OCI-LY1 (cell line): ENCODE measurements around the gene GIPR.

Experiments
- H2AFZ ChIP-seq: fragments of 200-600 bp; sonication (generic), shearing (Covaris generic); 2 replicates; pipeline ENCODE4 v1.6.0; 2014; ENCODE audit warnings: antibody characterized with exemption, mild to moderate bottlenecking, low read length
- H3F3A ChIP-seq: fragments of 200-600 bp; sonication (generic), shearing (Covaris generic); 2 replicates; pipeline ENCODE4 v1.6.0; 2014; ENCODE audit warnings: mild to moderate bottlenecking, antibody characterized with exemption, low read length, moderate library complexity; ENCODE audit not compliant: insufficient read depth
- H3K27ac ChIP-seq: fragments of 200-600 bp; sonication (generic); 2 replicates; pipeline ENCODE4 v1.5.1; 2014; ENCODE audit warnings: low read length, mixed run types, mild to moderate bottlenecking, low read depth; ENCODE audit not compliant: poor library complexity, severe bottlenecking
- H3K27me3 ChIP-seq: fragments of 200-600 bp; sonication (generic); 2 replicates; pipeline ENCODE4 v1.6.0; 2014; ENCODE audit warnings: antibody characterized with exemption, mild to moderate bottlenecking, low read length, moderate library complexity; ENCODE audit not compliant: insufficient read depth
- H3K36me3 ChIP-seq: fragments of 200-600 bp; sonication (generic); 2 replicates; pipeline ENCODE4 v1.6.1; 2014; ENCODE audit warnings: mild to moderate bottlenecking, antibody characterized with exemption, low read length, moderate library complexity, mixed read lengths; ENCODE audit not compliant: insufficient read depth
- H3K4me1 ChIP-seq: fragments of 200-600 bp; sonication (generic); 2 replicates; pipeline ENCODE4 v1.5.1; 2014; ENCODE audit warnings: mild to moderate bottlenecking, low read length, moderate library complexity; ENCODE audit not compliant: insufficient read depth, severe bottlenecking
- H3K4me2 ChIP-seq: fragments of 200-600 bp; sonication (generic), shearing (Covaris generic); 2 replicates; pipeline ENCODE4 v1.6.1; 2014; ENCODE audit warnings: low read length
- H3K4me3 ChIP-seq: fragments of 200-600 bp; sonication (generic); 2 replicates; pipeline ENCODE4 v1.5.1; 2014; ENCODE audit warnings: low read length, low read depth, mild to moderate bottlenecking, mixed read lengths; ENCODE audit not compliant: poor library complexity, severe bottlenecking
- H3K79me2 ChIP-seq: fragments of 200-600 bp; shearing (Covaris generic); 2 replicates; pipeline ENCODE4 v1.6.1; 2016; ENCODE audit warnings: mixed run types, low read length, mixed read lengths; ENCODE audit not compliant: insufficient read depth
- H3K9ac ChIP-seq: fragments of 200-600 bp; sonication (generic), shearing (Covaris generic); 2 replicates; pipeline ENCODE4 v1.6.1; 2014; ENCODE audit warnings: mild to moderate bottlenecking, low read length, mixed read lengths
- H3K9me2 ChIP-seq: fragments of 200-600 bp; sonication (generic), shearing (Covaris generic); 2 replicates; pipeline ENCODE4 v1.6.1; 2014; ENCODE audit warnings: low read depth, mild to moderate bottlenecking, low read length, mixed read lengths
- H3K9me3 ChIP-seq: fragments of 200-600 bp; shearing (Covaris generic); 2 replicates; pipeline ENCODE4 v1.6.1; 2014; ENCODE audit warnings: low read length, mixed read lengths
- H4K20me1 ChIP-seq: fragments of 200-600 bp; sonication (generic), shearing (Covaris generic); 2 replicates; pipeline ENCODE4 v1.6.0; 2016; ENCODE audit warnings: mild to moderate bottlenecking, low read length; ENCODE audit not compliant: insufficient read depth
- EZH2 ChIP-seq: fragments of 200-600 bp; sonication (generic), shearing (Covaris generic); IDR thresholded peaks from 2 replicates; pipeline ENCODE4 v1.8.0; 2017; ENCODE audit warnings: borderline replicate concordance, mixed run types, mild to moderate bottlenecking, antibody characterized with exemption, low read length, moderate library complexity, mixed read lengths
- TF ChIP-seq, protein P1 (sequence below): fragments of 200-600 bp; sonication (generic), shearing (Covaris generic); IDR thresholded peaks from 2 replicates; pipeline ENCODE4 v1.5.1; 2017; ENCODE audit warnings: mild to moderate bottlenecking, antibody characterized with exemption, low read length, moderate library complexity, mixed read lengths

Gene GIPR

DNA sequence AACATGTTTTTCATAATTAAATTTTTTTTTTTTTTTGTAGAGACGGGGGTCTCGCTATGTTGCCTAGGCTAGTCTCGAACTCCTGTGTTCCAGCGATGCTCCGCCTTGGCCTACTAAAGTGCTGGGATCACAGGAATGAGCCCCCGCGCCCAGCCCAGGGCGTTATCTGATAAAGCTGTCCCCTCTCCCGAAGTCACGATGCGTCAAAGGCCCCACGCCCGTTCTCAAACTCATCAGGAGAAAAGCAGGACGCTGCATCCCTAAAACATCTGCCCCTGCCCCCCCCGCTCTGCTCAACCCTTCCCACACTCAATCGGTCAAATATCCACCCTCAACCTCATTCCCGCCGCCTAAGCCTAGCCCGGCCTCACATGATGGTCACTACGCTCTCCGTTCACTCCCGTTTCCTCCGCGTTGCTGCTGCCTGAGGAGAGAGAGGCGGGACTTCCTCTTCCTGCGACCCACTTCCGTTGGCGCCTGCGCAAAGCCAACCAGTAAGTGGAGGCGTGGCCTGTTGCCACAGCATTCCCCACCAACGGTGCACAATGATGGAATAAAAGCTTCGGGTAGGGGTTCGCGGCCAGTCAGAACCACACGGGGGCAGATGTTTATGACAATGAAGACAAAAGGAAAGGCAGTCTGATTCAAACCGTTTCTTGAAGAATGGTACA lies 23.6 kb downstream of the GIPR start, which contains the start of gene SNRPD2:
SNRPD2 (minus strand) TSS at position 438 of the 671 bp plus-strand sequence; CDS start at position 373, 65 bp downstream.
- Histone ChIP-seq H3K9ac (peak within 1 kb of the TSS; percentile 92), H3K9me3 (no peaks in the 10 kb centered on the region), H3K9me2 (no peaks in the 10 kb centered on the region), H3K36me3 (peaks cover 50% of the 10 kb centered on the region), H3K27me3 (no peaks in the 10 kb centered on the region), H3K4me1 (peaks cover 15% of the 10 kb centered on the region), H2AFZ (no peak within 1 kb of the TSS), H3F3A (no peaks in the 10 kb centered on the region), H3K4me2 (peak within 1 kb of the TSS; percentile 83), H3K79me2 (peaks cover 11% of the 10 kb centered on the region), H3K27ac (peak within 1 kb of the TSS; percentile 74), H4K20me1 (no peaks in the 10 kb centered on the region), H3K4me3 (peak within 1 kb of the TSS; percentile 83)
- TF ChIP-seq EZH2: no peak

DNA sequence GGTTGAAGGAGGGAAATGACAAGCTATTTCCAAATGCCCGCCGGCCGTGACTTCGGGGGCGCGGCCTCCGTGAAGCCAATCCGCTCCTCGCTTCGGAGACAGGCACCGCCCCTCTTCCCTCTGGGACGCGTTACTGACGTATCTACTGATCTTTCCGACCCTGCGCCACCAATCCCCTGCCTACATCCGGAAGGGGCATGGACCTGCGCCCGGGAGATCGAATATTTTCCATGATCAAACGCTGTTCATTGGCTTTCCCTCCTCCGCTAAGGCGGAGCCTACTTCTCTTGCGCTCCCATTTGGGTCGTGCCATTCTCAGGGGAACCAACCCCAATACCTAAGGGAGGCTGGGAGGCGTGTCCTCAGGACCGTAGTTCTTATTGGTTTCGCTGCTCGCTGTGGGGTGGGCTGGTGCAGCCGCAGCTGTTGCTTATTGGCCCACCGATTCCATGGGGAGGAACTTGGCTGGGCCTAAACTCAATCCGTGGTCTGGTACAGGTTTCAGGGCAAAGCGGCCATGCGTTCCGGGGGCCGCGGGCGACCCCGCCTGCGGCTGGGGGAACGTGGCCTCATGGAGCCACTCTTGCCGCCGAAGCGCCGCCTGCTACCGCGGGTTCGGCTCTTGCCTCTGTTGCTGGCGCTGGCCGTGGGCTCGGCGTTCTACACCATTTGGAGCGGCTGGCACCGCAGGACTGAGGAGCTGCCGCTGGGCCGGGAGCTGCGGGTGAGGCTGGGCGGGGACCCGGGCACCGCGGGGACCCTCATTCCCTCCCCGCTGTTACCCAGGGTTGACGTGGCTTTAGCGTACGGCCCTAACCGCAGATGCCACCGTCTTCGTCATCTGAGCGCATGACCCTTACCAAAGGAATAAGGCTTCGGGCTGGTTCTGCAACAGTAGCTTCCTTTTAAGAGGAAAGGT lies 24.4 kb downstream of the GIPR start, which contains the start of gene QPCTL:
QPCTL (plus strand) TSS at position 480 of the 919 bp plus-strand sequence; CDS start at position 518, 38 bp downstream.
- Histone ChIP-seq H3K27me3 (no peaks in the 10 kb centered on the region), H2AFZ (no peak within 1 kb of the TSS), H3F3A (no peaks in the 10 kb centered on the region), H3K79me2 (peaks cover 11% of the 10 kb centered on the region), H3K4me3 (peak within 1 kb of the TSS; percentile 83), H3K4me2 (peak within 1 kb of the TSS; percentile 83), H3K27ac (peak within 1 kb of the TSS; percentile 74), H4K20me1 (no peaks in the 10 kb centered on the region), H3K36me3 (peaks cover 44% of the 10 kb centered on the region), H3K9ac (peak within 1 kb of the TSS; percentile 92), H3K9me3 (no peaks in the 10 kb centered on the region), H3K4me1 (peaks cover 15% of the 10 kb centered on the region), H3K9me2 (no peaks in the 10 kb centered on the region)
- TF ChIP-seq EZH2: no peak
- TF ChIP-seq, protein P1, sequence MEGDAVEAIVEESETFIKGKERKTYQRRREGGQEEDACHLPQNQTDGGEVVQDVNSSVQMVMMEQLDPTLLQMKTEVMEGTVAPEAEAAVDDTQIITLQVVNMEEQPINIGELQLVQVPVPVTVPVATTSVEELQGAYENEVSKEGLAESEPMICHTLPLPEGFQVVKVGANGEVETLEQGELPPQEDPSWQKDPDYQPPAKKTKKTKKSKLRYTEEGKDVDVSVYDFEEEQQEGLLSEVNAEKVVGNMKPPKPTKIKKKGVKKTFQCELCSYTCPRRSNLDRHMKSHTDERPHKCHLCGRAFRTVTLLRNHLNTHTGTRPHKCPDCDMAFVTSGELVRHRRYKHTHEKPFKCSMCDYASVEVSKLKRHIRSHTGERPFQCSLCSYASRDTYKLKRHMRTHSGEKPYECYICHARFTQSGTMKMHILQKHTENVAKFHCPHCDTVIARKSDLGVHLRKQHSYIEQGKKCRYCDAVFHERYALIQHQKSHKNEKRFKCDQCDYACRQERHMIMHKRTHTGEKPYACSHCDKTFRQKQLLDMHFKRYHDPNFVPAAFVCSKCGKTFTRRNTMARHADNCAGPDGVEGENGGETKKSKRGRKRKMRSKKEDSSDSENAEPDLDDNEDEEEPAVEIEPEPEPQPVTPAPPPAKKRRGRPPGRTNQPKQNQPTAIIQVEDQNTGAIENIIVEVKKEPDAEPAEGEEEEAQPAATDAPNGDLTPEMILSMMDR: no peak

DNA sequence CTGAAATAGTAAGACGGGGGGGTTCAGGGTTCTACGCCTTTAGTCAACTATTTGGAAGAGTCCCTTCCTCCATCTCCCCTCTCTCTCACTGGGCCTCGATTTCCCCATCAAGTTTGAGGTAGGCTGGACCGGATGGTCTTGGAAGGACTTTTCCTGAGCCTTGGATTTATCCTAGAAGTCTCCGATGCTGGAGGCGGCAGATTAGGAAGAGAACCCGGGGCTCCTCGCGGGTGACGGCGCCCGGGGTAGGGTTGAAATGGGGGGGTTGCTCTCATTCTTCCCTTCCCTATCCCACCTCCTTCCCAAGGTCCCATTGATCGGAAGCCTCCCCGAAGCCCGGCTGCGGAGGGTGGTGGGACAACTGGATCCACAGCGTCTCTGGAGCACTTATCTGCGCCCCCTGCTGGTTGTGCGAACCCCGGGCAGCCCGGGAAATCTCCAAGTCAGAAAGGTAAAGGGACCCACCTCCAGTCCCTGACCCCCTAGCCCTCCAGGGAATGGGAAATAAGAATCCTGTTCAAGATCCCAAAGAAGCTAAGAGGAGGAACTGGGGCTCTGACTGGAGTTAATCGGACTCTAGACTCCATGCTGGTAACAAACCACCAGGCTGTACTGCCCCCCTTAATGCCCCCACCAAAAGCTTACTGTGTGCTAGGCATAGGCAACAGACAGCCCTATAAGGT lies 25.2 kb downstream of the GIPR start:
- H3K9me2 ChIP-seq: no peaks in the 10 kb centered on the region
- H3K9ac ChIP-seq: peak overlapping the region; percentile 92
- no peaks in the 10 kb centered on the region for H3F3A ChIP-seq
- peaks cover 15% of the 10 kb centered on the region for H3K4me1 ChIP-seq
- H4K20me1 ChIP-seq: no peaks in the 10 kb centered on the region
- no peaks in the 10 kb centered on the region for H3K27me3 ChIP-seq
- no peaks in the 10 kb centered on the region for H3K9me3 ChIP-seq
- TF ChIP-seq EZH2: no peak
- TF ChIP-seq, protein P1: peak; percentile 97
- H3K4me3 ChIP-seq: peak overlapping the region; percentile 83
- H3K79me2 ChIP-seq: peaks cover 11% of the 10 kb centered on the region
- H3K27ac ChIP-seq: peak overlapping the region; percentile 74
- H2AFZ ChIP-seq: no peak overlapping the region
- H3K36me3 ChIP-seq: peaks cover 39% of the 10 kb centered on the region
- peak overlapping the region; percentile 83 for H3K4me2 ChIP-seq
